ENCODE data around the gene ATP5F1E.

Gene ATP5F1E

GRCh38 chr20:59006167-59006863, 25.8 kb downstream of the ATP5F1E start:
- DNase-seq (ENCODE audit: low read depth in 3 of 3), result no peak

GRCh38 chr20:59005523-59006166, 26.5 kb downstream of the ATP5F1E start:
- DNase-seq (ENCODE audit: low read depth in 3 of 3), result no peak

GRCh38 chr20:59004763-59005522, 27.2 kb downstream of the ATP5F1E start:
- DNase-seq (ENCODE audit: low read depth in 3 of 3), result no peak

- DNase-seq (ENCODE audit: low read depth in 3 of 3), result peak in 1 of 3 experiments; percentile 33
Measured at GRCh38 chr20:59004493-59004762, 27.7 kb downstream of the ATP5F1E start.

GRCh38 chr20:59003836-59004492, 28.2 kb downstream of the ATP5F1E start:
- DNase-seq (ENCODE audit: low read depth in 3 of 3), result no peak

GRCh38 chr20:59002874-59003399, 29.2 kb downstream of the ATP5F1E start:
- DNase-seq (ENCODE audit: low read depth in 3 of 3), result no peak

- DNase-seq (ENCODE audit: low read depth in 3 of 3), result no peak
Measured at GRCh38 chr20:59002388-59002787, 29.7 kb downstream of the ATP5F1E start.

- DNase-seq (ENCODE audit: low read depth in 3 of 3), result no peak
Measured at GRCh38 chr20:59001449-59002171, 30.5 kb downstream of the ATP5F1E start.

- no peak for DNase-seq (ENCODE audit: low read depth in 3 of 3)
Measured at GRCh38 chr20:59001068-59001448, 31.1 kb downstream of the ATP5F1E start.

- no peak for DNase-seq (ENCODE audit: low read depth in 3 of 3)
Measured at GRCh38 chr20:59000326-59000725, 31.8 kb downstream of the ATP5F1E start.

- DNase-seq (ENCODE audit: low read depth in 3 of 3), result no peak
Measured at GRCh38 chr20:58998656-58999055, 33.5 kb downstream of the ATP5F1E start.

- DNase-seq (ENCODE audit: low read depth in 3 of 3), result no peak
Measured at GRCh38 chr20:58997141-58997770, 34.9 kb downstream of the ATP5F1E start.

GRCh38 chr20:58996226-58996611, 35.9 kb downstream of the ATP5F1E start:
- no peak for DNase-seq (ENCODE audit: low read depth in 3 of 3)

- DNase-seq (ENCODE audit: low read depth in 3 of 3), result no peak
Measured at GRCh38 chr20:58995461-58996225, 36.5 kb downstream of the ATP5F1E start.

- DNase-seq (ENCODE audit: low read depth in 3 of 3), result no peak
Measured at GRCh38 chr20:58994390-58995159, 37.6 kb downstream of the ATP5F1E start.

- no peak for DNase-seq (ENCODE audit: low read depth in 3 of 3)
Measured at GRCh38 chr20:58993332-58994248, 38.5 kb downstream of the ATP5F1E start.

- no peak for DNase-seq (ENCODE audit: low read depth in 3 of 3)
Measured at GRCh38 chr20:58992911-58993310, 39.2 kb downstream of the ATP5F1E start.

- DNase-seq (ENCODE audit: low read depth in 3 of 3), result no peak
Measured at GRCh38 chr20:58991715-58992114, 40.4 kb downstream of the ATP5F1E start.
